Mammary epithelial cell (primary cell): ENCODE data around the gene RGPD6.
"Not testable (repeated sequence)": the region's sequence is repeated elsewhere in the genome, so short reads cannot be mapped to it uniquely, and the experiment has no call there.

Experiments used
- CTCF ChIP-seq, 2 donors: IDR thresholded peaks in 1 of 2; conservative IDR thresholded peaks in 1 of 2; 2 replicates each; pipeline ENCODE4 v1.5.1; 2011 to 2012; ENCODE audit warnings: inconsistent platforms in 2 of 2, low read length in 2 of 2, mild to moderate bottlenecking in 2 of 2, control low read depth in 1 of 2, low read depth in 1 of 2; ENCODE audit not compliant: insufficient read depth in 1 of 2; ENCODE audit errors: extremely low read depth in 1 of 2
- EZH2 ChIP-seq: IDR thresholded peaks from 2 replicates; pipeline ENCODE4 v1.6.1; 2012; ENCODE audit warnings: low read length, inconsistent platforms, borderline replicate concordance

- TF ChIP-seq CTCF (conservative IDR thresholded peaks at IDR 0.05 in 1 of 2, IDR thresholded peaks at IDR 0.05 in 1 of 2; ENCODE audit: extremely low read depth in 1 of 2, insufficient read depth in 1 of 2, low read depth in 1 of 2, low read length in 2 of 2); EZH2: not testable (repeated sequence)
Measured at GRCh38 chr2:110494488-110494887, 82.5 kb downstream of the RGPD6 start.
